Fibroblast of the aortic adventitia (primary cell): ENCODE measurements around the gene CDC14B. TPM values are rescaled to one million over a fixed set of nuclear protein-coding genes. Genes with fewer than 3 reads are reported as not detected.

Source experiments
- DNase-seq: peaks from one replicate; pipeline ENCODE4 v3.0.0-alpha.2; 2010; ENCODE audit warnings: low read depth
- H3K4me3 ChIP-seq: 2 replicates; pipeline ENCODE4 v1.5.1; 2011; ENCODE audit warnings: low read depth, mild to moderate bottlenecking, control low read depth, low read length, moderate library complexity
- total RNA-seq: library from RNA; depleted of rRNA; stranded (reverse); fragments of >200 nt; gene quantifications from 2 replicates; pipeline ENCODE4 v1.2.3, GENCODE V29; 2012; ENCODE audit warnings: low replicate concordance
- TF ChIP-seq, protein P1 (sequence below): IDR thresholded peaks from 2 replicates; pipeline ENCODE4 v1.5.1; 2011; ENCODE audit warnings: mild to moderate bottlenecking, low read length, control low read depth, inconsistent platforms; ENCODE audit not compliant: insufficient read depth

Gene CDC14B
- total RNA-seq, 1 donor: 31.5 TPM

GRCh38 chr9:96556701-96557461 is 62.8 kb downstream of the CDC14B start:
- TF ChIP-seq, protein P1, sequence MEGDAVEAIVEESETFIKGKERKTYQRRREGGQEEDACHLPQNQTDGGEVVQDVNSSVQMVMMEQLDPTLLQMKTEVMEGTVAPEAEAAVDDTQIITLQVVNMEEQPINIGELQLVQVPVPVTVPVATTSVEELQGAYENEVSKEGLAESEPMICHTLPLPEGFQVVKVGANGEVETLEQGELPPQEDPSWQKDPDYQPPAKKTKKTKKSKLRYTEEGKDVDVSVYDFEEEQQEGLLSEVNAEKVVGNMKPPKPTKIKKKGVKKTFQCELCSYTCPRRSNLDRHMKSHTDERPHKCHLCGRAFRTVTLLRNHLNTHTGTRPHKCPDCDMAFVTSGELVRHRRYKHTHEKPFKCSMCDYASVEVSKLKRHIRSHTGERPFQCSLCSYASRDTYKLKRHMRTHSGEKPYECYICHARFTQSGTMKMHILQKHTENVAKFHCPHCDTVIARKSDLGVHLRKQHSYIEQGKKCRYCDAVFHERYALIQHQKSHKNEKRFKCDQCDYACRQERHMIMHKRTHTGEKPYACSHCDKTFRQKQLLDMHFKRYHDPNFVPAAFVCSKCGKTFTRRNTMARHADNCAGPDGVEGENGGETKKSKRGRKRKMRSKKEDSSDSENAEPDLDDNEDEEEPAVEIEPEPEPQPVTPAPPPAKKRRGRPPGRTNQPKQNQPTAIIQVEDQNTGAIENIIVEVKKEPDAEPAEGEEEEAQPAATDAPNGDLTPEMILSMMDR: no peak
- no peak overlapping the region for H3K4me3 ChIP-seq

GRCh38 chr9:96555567-96556386 is 63.9 kb downstream of the CDC14B start:
- DNase-seq: peak; percentile 33
- TF ChIP-seq, protein P1: no peak
- no peak overlapping the region for H3K4me3 ChIP-seq

More at GRCh38 chr9:96556701-96557461, 62.8 kb downstream of the CDC14B start:
- DNase-seq: peak; percentile 29

- DNase-seq: peak; percentile 44
- TF ChIP-seq, protein P1: no peak
- no peak overlapping the region for H3K4me3 ChIP-seq
These were observed 64.7 kb downstream of the CDC14B start for GRCh38 chr9:96554801-96555566.

GRCh38 chr9:96554326-96554725 is 65.3 kb downstream of the CDC14B start:
- H3K4me3 ChIP-seq: no peak overlapping the region
- TF ChIP-seq, protein P1: no peak
- peak; percentile 63 for DNase-seq

- DNase-seq: peak; percentile 89
- TF ChIP-seq, protein P1: no peak
- H3K4me3 ChIP-seq: no peak overlapping the region
These were observed 66.6 kb downstream of the CDC14B start for GRCh38 chr9:96553070-96553469.

- DNase-seq: no peak
- H3K4me3 ChIP-seq: no peak overlapping the region
- TF ChIP-seq, protein P1: no peak
These were observed 68.2 kb downstream of the CDC14B start for GRCh38 chr9:96551403-96551802.
